ENCODE data around the gene NCEH1. TPM values are rescaled to one million over a fixed set of nuclear protein-coding genes. Genes with fewer than 3 reads are reported as not detected.

NCEH1 gene
- total RNA-seq, 2 donors from 2014 or later, result 36.1 to 42.2 TPM

GRCh38 chr3:172582712-172583111 is 128.2 kb downstream of the NCEH1 start:
- Histone ChIP-seq H3K4me3 (no peak overlapping the region), H3K27ac (no peak overlapping the region), H3K9ac (ENCODE audit: low read depth in 2 of 2, low read length in 2 of 2) (no peak overlapping the region), H3K9me3 (no peaks in the 10 kb centered on the region), H3K27me3 (no peaks in the 10 kb centered on the region), H3K36me3 (no peaks in the 10 kb centered on the region), H3K4me1 (peaks cover 3% of the 10 kb centered on the region)
- TF ChIP-seq CTCF (IDR thresholded peaks at IDR 0.05), result no peak
- DNase-seq, result no peak
- intact Hi-C loops (cut with DNase I), result no loop called here

GRCh38 chr3:172581757-172582166 is 129.1 kb downstream of the NCEH1 start:
- intact Hi-C loops (cut with DNase I), result no loop called here
- Histone ChIP-seq H3K9me3 (no peaks in the 10 kb centered on the region), H3K27ac (no peak overlapping the region), H3K36me3 (no peaks in the 10 kb centered on the region), H3K4me1 (peaks cover 3% of the 10 kb centered on the region), H3K4me3 (no peak overlapping the region), H3K27me3 (no peaks in the 10 kb centered on the region), H3K9ac (ENCODE audit: low read depth in 2 of 2, low read length in 2 of 2) (no peak overlapping the region)
- TF ChIP-seq CTCF (IDR thresholded peaks at IDR 0.05), result no peak
- no peak for DNase-seq

GRCh38 chr3:172580680-172581401 is 130.0 kb downstream of the NCEH1 start:
- no peaks in the 10 kb centered on the region for H3K36me3 ChIP-seq
- no peak for DNase-seq
- intact Hi-C loops (cut with DNase I), result no loop called here
- H3K9me3 ChIP-seq, result no peaks in the 10 kb centered on the region
- peak overlapping the region; percentile 42 for H3K27ac ChIP-seq
- no peak overlapping the region for H3K9ac ChIP-seq (ENCODE audit: low read depth in 2 of 2, low read length in 2 of 2)
- TF ChIP-seq CTCF (IDR thresholded peaks at IDR 0.05), result no peak
- H3K4me3 ChIP-seq, result no peak overlapping the region
- peaks cover 3% of the 10 kb centered on the region for H3K4me1 ChIP-seq
- no peaks in the 10 kb centered on the region for H3K27me3 ChIP-seq

Other genes with a start within 250 kb of the NCEH1 start
- gene TNFSF10, start 187.6 kb downstream of the NCEH1 start, total RNA-seq, result 100 to 1,000 TPM in 1 of 2 donors, 10 to 100 TPM in 1; 57.2 to 118 TPM
- gene ECT2, start 39.7 kb upstream of the NCEH1 start, total RNA-seq, result 10 to 100 TPM; 36.3 to 58.1 TPM

All from colonic mucosa (tissue), 4 donors.